Measurements from ENCODE around the gene OR9G1.
"Not testable (repeated sequence)": the region's sequence is repeated elsewhere in the genome, so short reads cannot be mapped to it uniquely, and the experiment has no call there.

The OR9G1 gene

DNA sequence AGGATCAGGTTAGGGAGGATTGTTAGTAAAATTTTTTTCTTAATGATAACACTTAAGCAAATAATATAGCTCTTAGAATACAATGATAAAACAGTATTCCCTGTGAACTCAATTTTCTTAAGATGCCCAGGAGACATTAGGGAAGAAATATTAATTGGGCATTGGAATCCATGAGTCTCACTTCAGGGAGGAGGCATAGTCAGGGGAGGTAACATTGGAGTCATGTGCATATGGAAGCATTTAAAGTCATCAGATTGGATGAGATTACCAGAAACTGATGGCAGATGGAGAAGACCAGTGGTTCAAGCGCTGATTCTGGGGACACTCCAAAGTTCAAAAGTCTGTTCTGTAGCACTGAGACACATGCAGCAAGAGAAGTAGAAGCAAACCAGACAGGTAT is at the start of gene OR9G1:
Gene OR9G1, plus strand, starts transcription at position 301 of the 400 bp plus-strand sequence. CDS start 1,293 bp downstream, outside the sequence.
- DNase-seq, result no peak

DNA sequence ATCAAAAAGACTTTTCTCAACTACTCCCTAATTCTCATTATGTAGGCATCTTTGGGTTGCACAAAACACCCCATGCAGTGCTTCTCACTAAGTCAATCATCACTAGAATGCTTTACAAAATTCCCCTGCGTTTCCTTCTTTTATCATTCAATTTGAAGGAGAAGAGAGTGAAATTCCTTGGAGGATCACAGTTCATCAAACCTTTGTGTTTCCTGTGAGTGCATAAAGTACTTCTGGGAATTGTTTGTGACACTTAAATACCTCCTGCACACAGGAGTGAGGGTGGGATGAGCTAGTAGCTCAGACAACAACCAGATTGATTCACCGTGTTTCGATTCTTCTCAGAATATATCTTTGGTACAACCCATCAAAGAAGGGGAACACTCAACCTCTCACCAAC is 39.1 kb upstream of the OR9G1 start:
- no peak for DNase-seq

- DNase-seq, result no peak
These were observed 35.5 kb upstream of the OR9G1 start, which contains the start of gene OR5AR1 for GRCh38 chr11:56663386-56663785. OR5AR1 (plus strand) TSS chr11:56663686; CDS start chr11:56663686, 0 bp downstream.

DNA sequence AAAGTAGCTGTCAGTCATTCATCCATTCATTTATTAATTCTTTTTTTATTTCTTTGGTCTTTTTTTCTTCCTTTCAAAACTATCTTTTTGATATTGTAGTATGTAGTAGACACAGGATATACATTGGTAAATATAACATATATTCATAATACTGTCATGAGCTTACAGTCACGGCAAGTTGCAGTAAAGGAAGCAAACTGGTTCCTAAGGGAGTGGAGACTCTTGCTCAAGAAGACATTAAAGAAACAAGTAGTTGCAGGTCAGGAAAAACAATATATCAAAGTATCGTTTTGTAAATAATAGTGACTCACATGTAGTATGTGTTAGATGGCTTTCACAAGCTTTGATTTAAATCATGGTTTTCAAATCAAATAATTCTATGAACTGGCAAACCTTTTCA is 27.9 kb upstream of the OR9G1 start:
- DNase-seq, result no peak

DNA sequence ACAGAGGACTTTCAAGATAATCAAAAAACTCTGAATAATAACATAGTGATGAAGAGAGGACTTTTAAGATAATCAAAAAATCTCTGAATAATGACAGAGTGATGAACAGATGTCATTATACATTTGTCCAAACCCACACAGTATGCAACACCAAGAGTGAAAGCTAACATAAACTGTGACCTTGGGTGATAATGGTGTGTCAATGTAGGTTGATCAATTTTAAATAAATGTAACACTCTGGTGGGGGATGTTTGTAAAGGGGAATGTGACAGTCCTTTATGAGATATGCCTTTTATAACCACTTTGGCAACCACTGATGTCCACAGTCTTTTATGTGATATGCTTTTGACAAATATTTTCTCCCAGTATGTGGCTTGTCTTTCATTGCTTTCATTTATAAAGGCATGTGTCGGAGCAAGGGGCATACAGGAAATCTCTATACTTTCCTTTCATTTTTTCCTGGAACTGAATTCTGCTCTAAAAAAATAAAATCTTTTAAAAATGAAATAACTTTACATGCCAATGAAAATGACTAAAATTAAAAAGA is 10.3 kb upstream of the OR9G1 start:
- DNase-seq, result no peak

DNA sequence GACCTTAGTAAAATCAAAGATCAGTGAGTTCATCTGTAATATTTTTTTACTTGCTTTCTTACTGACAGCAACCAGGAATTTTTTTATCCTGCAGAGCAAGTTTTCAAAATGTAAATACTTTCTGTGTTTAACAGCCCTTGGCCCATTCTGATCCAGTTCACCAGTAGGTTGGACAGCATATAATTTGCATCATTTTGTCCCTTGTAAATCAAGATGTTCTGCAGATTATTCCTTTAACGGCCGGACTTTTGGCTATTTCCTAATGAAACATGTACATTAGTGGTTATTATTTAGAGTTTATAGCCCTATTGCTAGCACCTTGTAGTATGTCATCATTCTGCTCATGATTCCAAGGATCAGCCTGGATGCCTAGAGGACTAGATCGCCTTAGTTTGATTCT is 7.7 kb upstream of the OR9G1 start:
- not testable (repeated sequence) for DNase-seq

- no peak for DNase-seq
These were observed 5.5 kb upstream of the OR9G1 start for GRCh38 chr11:56693428-56693827.

DNA sequence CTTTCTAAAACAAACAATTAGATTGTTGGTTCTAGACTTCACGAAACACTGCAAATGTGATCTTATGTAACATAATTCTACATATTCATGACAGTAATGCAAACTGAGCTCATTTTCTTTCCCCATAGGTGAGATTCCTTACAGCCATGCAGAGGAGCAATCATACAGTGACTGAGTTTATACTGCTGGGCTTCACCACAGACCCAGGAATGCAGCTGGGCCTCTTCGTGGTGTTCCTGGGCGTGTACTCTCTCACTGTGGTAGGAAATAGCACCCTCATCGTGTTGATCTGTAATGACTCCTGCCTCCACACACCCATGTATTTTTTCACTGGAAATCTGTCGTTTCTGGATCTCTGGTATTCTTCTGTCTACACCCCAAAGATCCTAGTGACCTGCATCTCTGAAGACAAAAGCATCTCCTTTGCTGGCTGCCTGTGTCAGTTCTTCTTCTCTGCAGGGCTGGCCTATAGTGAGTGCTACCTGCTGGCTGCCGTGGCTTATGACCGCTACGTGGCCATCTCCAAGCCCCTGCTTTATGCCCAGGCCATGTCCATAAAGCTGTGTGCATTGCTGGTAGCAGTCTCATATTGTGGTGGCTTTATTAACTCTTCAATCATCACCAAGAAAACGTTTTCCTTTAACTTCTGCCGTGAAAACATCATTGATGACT is 1.5 kb downstream of the OR9G1 start:
- DNase-seq, result no peak

DNA sequence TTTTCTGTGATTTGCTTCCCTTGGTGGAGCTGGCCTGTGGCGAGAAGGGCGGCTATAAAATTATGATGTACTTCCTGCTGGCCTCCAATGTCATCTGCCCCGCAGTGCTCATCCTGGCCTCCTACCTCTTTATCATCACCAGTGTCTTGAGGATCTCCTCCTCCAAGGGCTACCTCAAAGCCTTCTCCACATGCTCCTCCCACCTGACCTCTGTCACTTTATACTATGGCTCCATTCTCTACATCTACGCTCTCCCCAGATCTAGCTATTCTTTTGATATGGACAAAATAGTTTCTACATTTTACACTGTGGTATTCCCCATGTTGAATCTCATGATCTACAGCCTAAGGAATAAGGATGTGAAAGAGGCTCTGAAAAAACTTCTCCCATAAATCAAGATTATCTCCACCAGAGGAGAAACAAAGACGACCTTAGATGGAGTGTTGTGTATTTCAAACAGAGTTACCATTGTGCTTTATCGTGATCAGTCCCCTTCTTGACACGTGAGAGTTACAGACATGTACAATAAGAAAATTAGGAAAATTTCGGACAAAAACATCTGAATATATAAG is 2.1 kb downstream of the OR9G1 start:
- no peak for DNase-seq

- no peak for DNase-seq
These were observed 7.0 kb downstream of the OR9G1 start for GRCh38 chr11:56705784-56706396.

- DNase-seq, result no peak
These were observed 7.6 kb downstream of the OR9G1 start for GRCh38 chr11:56706486-56706885.

GRCh38 chr11:56714206-56714605 is 15.3 kb downstream of the OR9G1 start:
- DNase-seq, result no peak

DNA sequence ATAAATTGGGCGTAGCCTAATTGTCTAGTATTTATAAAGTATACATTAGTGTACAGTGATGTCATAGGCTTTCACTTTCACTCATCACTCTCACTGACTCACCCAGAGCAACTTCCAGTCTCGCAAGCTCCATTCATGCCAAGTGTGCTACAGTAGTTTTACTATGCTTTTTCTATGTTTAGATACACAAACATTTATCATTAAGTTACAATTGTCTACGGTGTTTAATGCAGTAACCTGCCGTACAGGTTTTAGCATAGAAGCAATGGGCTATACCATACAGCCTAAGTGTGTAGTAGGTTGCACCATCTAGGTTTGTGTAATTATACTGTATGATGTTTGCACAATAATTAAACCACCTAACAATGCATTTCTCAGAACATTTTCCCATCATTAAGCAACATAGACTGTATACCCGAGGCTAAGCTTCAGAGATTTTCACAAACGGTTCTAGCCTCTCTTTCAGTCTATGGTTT is 17.5 kb downstream of the OR9G1 start:
- no peak for DNase-seq

GRCh38 chr11:56720513-56720912 is 21.6 kb downstream of the OR9G1 start:
- no peak for DNase-seq

- DNase-seq, result no peak
These were observed 41.2 kb downstream of the OR9G1 start for GRCh38 chr11:56740107-56740506.

GRCh38 chr11:56740886-56741285 is 42.0 kb downstream of the OR9G1 start:
- DNase-seq, result no peak

DNA sequence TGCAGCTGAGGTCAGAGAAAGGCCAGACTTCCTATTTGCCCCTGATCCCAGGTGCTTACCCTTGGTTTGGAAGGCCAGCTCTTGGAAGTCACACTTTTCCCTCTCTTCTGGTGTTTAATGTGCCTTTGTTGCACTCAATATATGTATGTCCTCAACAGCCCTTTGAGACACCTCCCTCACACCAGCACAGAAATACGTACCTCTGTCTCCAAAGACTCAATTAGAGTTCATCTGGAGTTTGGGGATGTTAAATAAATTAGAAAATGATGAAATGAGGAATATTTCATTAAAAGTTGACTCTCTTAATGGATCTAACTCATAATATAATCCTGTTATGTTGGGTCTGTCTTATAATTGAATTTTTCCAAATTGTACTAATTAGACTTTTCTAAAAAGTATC is 49.7 kb downstream of the OR9G1 start, which contains the start of gene OR9G4:
Gene OR9G4, minus strand, starts transcription at position 101 of the 400 bp plus-strand sequence. CDS start 4,931 bp downstream, outside the sequence.
- no peak for DNase-seq

GRCh38 chr11:56750190-56750589 is 51.3 kb downstream of the OR9G1 start:
- DNase-seq, result no peak

GRCh38 chr11:56751480-56751879 is 52.6 kb downstream of the OR9G1 start:
- no peak for DNase-seq

Data from hematopoietic multipotent progenitor cell treated with erythropoietin and hydrocortisone succinate and interleukin-3 and kit ligand, for 6 days (in vitro differentiated cells).